Sigmoid colon (tissue), 4 donors: ENCODE data around the gene ZNF354B.

Experiments used
- EP300 ChIP-seq, 4 donors: sonication (generic); formaldehyde crosslinking; IDR thresholded peaks; one replicate each; pipeline ENCODE4 v1.6.1; 2017; ENCODE audit warnings: antibody characterized with exemption in 4 of 4
- POLR2A ChIP-seq, 2 donors: fragments of 450-650 bp; IDR thresholded peaks; one replicate each; pipeline ENCODE4 v1.6.1; 2016; ENCODE audit warnings: antibody characterized with exemption in 2 of 2, mild to moderate bottlenecking in 2 of 2, moderate library complexity in 2 of 2
- POLR2AphosphoS5 ChIP-seq, 4 donors: sonication (generic); formaldehyde crosslinking; IDR thresholded peaks; one replicate each; pipeline ENCODE4 v1.6.1; 2017; ENCODE audit warnings: antibody characterized with exemption in 4 of 4
- TF ChIP-seq, protein P1 (sequence below), 4 experiments: fragments of 450-650 bp in 3 of 4; fragments of 200-600 bp in 1 of 4; IDR thresholded peaks; one replicate each; pipeline ENCODE4 v1.5.1; 2016 to 2019; ENCODE audit warnings: antibody characterized with exemption in 4 of 4, mild to moderate bottlenecking in 3 of 4, moderate library complexity in 2 of 4

DNA sequence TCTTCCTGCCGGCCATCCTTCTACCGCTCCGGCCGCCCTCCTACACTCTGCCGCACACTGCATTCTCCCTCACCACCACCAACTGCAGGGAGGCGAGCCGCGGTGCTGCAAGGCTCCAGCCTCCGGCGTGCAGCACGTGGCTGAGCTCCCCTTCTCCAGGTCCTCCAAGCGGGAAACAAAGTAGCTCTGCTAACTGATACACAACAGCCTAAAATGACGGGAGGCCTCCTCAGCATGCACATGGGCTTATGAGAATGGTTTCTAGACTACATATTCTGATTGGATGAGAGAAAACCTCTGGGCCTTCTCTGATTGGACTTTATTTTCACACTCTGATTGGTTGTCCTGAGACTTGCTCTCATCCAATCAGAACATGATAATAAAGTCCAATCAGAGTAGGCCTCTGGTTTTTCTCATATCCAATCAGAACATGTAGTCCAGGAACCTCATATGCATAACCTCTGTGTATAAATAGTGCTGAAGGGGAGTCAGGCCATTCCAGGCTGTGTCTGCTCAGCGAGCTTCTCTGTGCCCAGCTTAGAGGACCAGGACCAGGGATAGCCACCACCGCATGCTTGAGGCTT, 27.0 kb upstream of the ZNF354B start:
- TF ChIP-seq POLR2A (IDR thresholded peaks at IDR 0.05) (no peak), POLR2AphosphoS5 (IDR thresholded peaks at IDR 0.05) (no peak), EP300 (IDR thresholded peaks at IDR 0.05) (no peak)
- TF ChIP-seq, protein P1, sequence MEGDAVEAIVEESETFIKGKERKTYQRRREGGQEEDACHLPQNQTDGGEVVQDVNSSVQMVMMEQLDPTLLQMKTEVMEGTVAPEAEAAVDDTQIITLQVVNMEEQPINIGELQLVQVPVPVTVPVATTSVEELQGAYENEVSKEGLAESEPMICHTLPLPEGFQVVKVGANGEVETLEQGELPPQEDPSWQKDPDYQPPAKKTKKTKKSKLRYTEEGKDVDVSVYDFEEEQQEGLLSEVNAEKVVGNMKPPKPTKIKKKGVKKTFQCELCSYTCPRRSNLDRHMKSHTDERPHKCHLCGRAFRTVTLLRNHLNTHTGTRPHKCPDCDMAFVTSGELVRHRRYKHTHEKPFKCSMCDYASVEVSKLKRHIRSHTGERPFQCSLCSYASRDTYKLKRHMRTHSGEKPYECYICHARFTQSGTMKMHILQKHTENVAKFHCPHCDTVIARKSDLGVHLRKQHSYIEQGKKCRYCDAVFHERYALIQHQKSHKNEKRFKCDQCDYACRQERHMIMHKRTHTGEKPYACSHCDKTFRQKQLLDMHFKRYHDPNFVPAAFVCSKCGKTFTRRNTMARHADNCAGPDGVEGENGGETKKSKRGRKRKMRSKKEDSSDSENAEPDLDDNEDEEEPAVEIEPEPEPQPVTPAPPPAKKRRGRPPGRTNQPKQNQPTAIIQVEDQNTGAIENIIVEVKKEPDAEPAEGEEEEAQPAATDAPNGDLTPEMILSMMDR (IDR thresholded peaks at IDR 0.05): no peak
